ENCODE results near the gene RXFP3.
"Not testable (repeated sequence)": the region's sequence is repeated elsewhere in the genome, so short reads cannot be mapped to it uniquely, and the experiment has no call there.

Gene RXFP3

GRCh38 chr5:33936004-33936380, 194 bp upstream of the RXFP3 start:
- DNase-seq = no peak

GRCh38 chr5:33937017-33937706, 976 bp downstream of the RXFP3 start:
- DNase-seq = no peak

DNA sequence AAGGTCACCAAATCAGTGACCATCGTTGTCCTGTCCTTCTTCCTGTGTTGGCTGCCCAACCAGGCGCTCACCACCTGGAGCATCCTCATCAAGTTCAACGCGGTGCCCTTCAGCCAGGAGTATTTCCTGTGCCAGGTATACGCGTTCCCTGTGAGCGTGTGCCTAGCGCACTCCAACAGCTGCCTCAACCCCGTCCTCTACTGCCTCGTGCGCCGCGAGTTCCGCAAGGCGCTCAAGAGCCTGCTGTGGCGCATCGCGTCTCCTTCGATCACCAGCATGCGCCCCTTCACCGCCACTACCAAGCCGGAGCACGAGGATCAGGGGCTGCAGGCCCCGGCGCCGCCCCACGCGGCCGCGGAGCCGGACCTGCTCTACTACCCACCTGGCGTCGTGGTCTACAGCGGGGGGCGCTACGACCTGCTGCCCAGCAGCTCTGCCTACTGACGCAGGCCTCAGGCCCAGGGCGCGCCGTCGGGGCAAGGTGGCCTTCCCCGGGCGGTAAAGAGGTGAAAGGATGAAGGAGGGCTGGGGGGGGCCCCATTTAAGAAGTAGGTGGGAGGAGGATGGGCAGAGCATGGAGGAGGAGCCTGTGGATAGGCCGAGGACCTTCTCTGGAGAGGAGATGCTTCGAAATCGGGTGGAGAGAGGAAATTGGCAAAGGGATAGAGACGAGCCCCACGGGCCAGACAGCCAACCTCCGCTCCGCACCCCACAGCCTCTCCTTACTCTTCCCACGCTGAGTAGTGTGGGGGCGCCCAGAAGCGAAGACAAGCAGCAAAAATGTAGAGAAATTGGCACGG, 1.7 kb downstream of the RXFP3 start:
- no peak for DNase-seq

- DNase-seq = no peak
These were observed 2.3 kb downstream of the RXFP3 start for GRCh38 chr5:33938507-33938796.

DNA sequence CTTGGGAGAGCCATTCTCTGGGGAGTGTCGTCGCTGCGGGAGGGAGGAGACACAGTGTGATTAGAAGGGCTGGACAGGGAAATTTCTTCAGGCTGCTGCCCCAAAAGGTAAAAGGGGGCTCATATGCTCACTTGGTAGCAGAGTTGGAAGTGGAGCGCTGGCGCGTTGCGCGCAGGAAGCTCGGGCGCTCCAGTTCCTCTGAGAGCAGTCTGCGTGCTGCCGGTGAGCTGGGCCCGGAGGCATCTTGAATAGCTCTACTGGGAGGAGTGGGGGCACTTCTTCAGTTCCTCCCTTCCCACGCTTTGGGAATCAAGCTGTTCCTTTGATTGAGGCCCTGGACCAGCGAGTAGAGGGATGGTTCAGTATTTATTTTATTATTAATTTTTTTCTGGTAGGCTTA, 2.7 kb downstream of the RXFP3 start:
- DNase-seq = no peak

- no peak for DNase-seq
These were observed 3.5 kb downstream of the RXFP3 start for GRCh38 chr5:33939556-33940262.

GRCh38 chr5:33941090-33941489, 4.9 kb downstream of the RXFP3 start:
- no peak for DNase-seq

DNA sequence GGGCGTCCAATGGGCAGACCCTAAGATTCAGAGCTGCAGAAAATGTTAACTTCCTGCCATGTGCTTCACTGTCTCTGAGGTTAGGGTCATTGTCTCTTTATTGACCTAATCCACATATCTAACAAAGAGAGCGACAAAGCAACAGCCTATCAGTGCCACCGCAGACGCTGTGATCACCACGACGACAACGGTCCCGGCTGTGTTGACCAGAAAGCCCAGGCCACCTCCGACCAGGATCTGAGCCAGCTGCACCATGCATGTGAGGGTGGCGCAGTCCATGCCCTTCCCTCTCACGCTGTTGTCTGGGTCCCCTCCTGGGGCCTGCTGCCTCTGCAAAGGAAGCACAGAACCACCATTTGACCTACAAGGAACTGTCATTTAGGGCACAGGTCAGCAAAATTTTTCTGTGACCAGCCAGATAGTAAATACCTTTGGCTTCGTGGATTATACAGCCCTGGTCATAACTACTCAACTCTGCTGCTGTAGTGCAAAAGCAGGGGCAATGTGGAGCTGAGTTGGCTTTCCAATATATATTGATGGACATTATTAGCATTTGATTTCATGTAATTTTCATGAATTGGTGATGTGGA, 8.5 kb downstream of the RXFP3 start:
- no peak for DNase-seq

DNA sequence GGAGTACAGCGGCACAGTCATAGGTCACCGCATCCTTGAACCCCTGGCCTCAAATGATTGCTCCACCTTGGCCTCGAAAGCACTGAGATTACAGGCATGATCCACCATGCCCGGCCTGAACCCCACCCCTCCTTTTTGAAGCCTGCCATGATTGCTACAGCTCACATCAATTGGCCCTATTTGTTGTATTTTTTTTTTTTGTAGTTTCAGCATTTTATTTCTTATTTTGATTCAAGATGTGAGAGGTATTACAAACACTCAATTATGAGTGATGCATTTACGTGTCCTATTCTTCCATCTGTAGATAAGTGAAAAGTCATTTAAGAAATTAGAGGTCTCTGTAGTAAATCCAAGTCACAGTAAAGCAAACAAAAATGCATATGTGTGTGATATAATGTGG, 16.0 kb downstream of the RXFP3 start:
- DNase-seq = not testable (repeated sequence)

- DNase-seq = no peak
These were observed 21.5 kb downstream of the RXFP3 start for GRCh38 chr5:33957577-33958150.

GRCh38 chr5:33958176-33958575, 22.0 kb downstream of the RXFP3 start:
- DNase-seq = no peak

GRCh38 chr5:33964132-33964700, 28.0 kb downstream of the RXFP3 start:
- DNase-seq = no peak

- no peak for DNase-seq
These were observed 30.6 kb downstream of the RXFP3 start for GRCh38 chr5:33966805-33967204.

DNA sequence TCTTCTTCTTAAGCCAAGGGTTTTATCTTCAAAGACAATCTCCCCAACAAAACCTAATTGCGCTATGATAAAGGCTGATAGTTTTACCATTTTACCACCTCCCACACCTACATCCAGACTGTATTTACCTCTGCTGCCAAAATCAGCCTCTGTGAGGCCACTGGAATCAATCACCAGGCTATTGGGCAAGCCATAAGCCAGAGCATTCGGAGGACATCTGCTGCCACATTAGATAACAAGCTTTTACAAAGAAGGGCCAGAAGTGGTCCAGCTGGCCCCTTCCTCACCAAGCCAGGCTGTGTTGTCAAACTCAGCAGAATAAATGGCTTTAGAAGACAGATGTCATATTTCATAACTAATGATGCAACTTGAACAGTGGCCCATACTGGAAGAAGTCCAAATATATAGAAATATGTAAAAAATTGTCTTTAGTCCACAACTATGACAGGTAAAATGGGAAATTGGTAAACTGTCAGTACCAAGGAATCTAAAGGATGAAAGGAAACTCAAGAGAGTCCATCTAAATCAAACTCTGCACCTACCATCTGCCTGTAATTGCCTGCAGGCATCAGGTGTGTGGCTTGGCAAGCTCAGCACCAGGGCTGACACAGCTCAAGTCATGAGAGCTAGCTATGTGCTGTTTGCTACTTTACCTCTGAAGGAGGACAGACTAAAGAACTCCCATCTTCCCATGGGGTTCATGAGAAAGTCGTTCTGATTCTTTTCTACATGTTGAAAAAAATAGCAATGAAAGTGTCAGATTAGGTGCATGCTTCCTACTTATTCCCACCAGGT, 32.2 kb downstream of the RXFP3 start:
- no peak for DNase-seq

- DNase-seq = no peak
These were observed 33.6 kb downstream of the RXFP3 start for GRCh38 chr5:33969572-33970452.

DNA sequence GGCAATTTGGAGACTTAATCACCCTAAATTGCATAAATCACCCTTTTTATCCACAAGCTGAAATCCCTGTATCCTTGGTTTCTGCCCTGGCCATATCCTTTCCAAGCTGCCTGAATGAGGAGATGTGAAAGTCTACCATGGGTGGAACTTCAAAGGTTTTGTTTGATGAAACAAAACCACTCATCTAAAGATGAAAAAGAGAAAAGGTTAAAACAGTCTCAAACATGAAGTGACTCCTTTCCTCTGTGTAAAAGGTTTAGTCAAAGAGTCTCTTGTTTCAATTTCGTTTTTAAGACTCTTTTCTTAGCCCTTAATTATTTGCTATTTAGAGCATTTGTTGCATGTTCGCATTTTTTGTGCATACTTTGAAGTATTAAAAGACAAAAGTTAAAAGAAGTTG, 37.1 kb downstream of the RXFP3 start:
- no peak for DNase-seq

DNA sequence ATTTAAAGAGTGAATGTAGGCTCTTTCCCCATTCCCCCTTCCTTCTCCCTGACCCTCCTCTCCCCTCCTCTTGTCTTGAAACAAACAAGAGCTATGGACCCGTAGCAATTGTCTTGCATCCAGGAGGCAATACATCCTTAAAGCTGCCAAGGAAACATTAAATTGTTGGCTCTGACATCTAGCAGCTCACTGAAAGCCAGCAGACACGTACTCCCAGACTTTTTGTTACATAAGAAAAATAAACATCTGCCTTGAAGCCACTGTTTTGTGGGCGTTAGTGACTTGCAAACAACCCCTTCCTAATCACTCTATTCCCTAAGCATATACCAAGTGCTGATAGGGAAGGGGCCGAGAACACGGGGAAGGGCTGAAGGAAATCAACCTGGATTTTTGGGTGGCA, 39.7 kb downstream of the RXFP3 start:
- no peak for DNase-seq

DNA sequence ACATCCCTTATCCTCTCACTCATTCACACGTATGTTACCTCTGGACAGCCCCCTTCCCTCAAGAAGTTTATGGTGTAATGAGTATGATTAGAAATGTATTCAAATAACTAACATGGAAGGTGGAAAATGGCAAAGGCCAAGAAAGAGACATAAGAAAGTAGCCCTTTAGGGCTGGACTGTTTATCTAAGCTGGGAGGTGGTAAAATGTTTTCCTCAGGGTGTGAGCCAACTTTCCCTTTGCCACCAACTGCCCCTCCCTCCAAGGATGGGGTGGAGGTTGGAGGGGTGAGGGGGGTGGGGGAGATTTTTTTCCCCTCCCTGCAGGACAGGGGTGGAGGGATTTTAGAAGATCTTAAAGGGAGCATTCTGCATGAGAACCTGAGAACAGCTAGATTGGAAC, 40.1 kb downstream of the RXFP3 start:
- no peak for DNase-seq

DNA sequence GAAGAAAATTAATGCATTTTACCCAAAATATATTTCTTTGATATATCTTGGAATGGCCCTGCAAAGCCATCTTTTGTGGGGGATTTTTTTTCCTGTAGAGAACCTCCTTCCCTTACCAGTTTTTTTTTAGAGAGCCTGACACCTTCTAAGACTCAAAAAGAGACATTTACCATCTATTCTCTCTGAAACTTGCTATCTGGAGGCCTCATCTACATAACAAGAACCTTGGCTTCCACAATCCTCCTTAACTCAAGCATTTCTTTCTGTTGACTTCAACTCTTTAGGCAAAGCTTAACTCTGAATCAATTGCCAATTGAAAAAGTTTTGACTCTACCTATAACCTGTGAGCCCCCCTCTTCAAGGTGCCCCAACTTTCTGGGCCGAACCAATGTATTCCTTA, 42.1 kb downstream of the RXFP3 start:
- no peak for DNase-seq

DNA sequence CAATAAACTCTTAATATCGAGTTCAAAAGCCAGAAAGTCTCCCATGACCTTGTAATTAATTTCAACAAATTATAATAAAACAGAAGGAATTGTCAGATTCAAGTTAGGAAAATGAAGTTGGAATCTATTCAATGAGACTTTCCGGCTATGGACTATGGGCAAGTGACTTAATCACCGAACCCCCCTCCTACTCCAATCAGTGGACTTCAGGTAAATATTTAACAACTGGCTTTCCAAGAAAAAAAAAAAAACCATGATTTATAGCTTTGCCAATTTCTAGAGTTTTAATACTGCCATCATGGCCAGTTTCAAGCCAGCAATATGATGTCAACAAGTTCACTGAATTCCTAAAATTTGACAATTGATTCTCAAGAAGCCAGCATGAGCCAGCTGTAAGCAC, 43.8 kb downstream of the RXFP3 start:
- no peak for DNase-seq

Data from NCI-H1105 treated with DMSO at 0.1 percent for 48 hours (cell line).